H1 (cell line): Measurements from ENCODE around the gene UFD1. TPM values are rescaled to one million over a fixed set of nuclear protein-coding genes. Genes with fewer than 3 reads are reported as not detected.
A peak's percentile ranks its signal among the peaks of the same experiment; 100 is the strongest.

Source experiments
- CTCF ChIA-PET: fragments of 300-600 bp; sonication (Branson Sonifier 250); formaldehyde crosslinking; loops from one replicate; lab custom pipeline; 2021; ENCODE audit not compliant: partially characterized antibody; lab: Charles Lee
- POLR2A ChIA-PET: fragments of 300-600 bp; sonication (Branson Sonifier 250); formaldehyde crosslinking; loops from one replicate; lab custom pipeline; 2021; ENCODE audit warnings: inconsistent platforms; ENCODE audit not compliant: partially characterized antibody; lab: Charles Lee
- DNase-seq, 2 experiments: peaks; one replicate each; pipeline versions ENCODE4 v3.0.0 to v3.0.0-alpha.2; 2010 to 2022; ENCODE audit warnings: low spot score in 2 of 2, low read depth in 1 of 2, mixed read lengths in 1 of 2
- FAIRE-seq: peaks from 2 replicates; lab custom pipeline; 2011; peaks lifted over from hg19 to GRCh38; lab: Jason Lieb, UNC
- H2AFZ ChIP-seq: 2 replicates; pipeline ENCODE4 v1.8.1; 2012; ENCODE audit warnings: low read length, inconsistent platforms
- H2AK5ac ChIP-seq: 2 replicates; pipeline ENCODE4 v1.6.1; 2013; ENCODE audit warnings: low read depth, low read length
- H2BK120ac ChIP-seq: replicated peaks from 2 replicates; pipeline ENCODE3; 2013; ENCODE audit warnings: low read depth, low read length, inconsistent platforms
- H2BK12ac ChIP-seq: 2 replicates; pipeline ENCODE4 v1.6.1; 2013; ENCODE audit warnings: low read depth, low read length
- H2BK15ac ChIP-seq: 2 replicates; pipeline ENCODE4 v1.6.1; 2013; ENCODE audit warnings: low read length
- H2BK20ac ChIP-seq: 2 replicates; pipeline ENCODE4 v1.6.1; 2013; ENCODE audit warnings: low read length
- H2BK5ac ChIP-seq: 2 replicates; pipeline ENCODE4 v1.6.1; 2013; ENCODE audit warnings: low read depth, low read length
- H3K14ac ChIP-seq: 2 replicates; pipeline ENCODE4 v1.6.1; 2013; ENCODE audit warnings: inconsistent platforms; ENCODE audit not compliant: insufficient read length
- H3K18ac ChIP-seq: 2 replicates; pipeline ENCODE4 v1.6.1; 2013; ENCODE audit warnings: low read length; ENCODE audit errors: extremely low read depth
- H3K23ac ChIP-seq: 2 replicates; pipeline ENCODE4 v1.6.1; 2013; ENCODE audit warnings: inconsistent platforms; ENCODE audit not compliant: insufficient read length
- H3K23me2 ChIP-seq: 2 replicates; pipeline ENCODE4 v1.6.1; 2013; ENCODE audit warnings: low read depth, low read length
- H3K27ac ChIP-seq: 2 replicates; pipeline ENCODE4 v1.6.1; 2011; ENCODE audit warnings: low read depth, low read length, inconsistent platforms
- H3K27me3 ChIP-seq, 4 experiments: replicated peaks in 1 of 4; 1 replicate in 1 of 4; 2 replicates in 3 of 4; pipeline versions ENCODE4 v1.6.1 to v1.8.1; 2011 to 2013; ENCODE audit warnings: low read length in 3 of 4, mild to moderate bottlenecking in 3 of 4, inconsistent platforms in 2 of 4, mixed read lengths in 2 of 4, moderate library complexity in 1 of 4; ENCODE audit not compliant: control insufficient read depth in 3 of 4, insufficient read depth in 3 of 4; ENCODE audit errors: extremely low read depth in 1 of 4
- H3K36me3 ChIP-seq, 4 experiments: 2 replicates each; pipeline versions ENCODE4 v1.6.1 to v1.8.1; 2011 to 2013; ENCODE audit warnings: mild to moderate bottlenecking in 4 of 4, low read length in 3 of 4, moderate library complexity in 2 of 4, control low read depth in 1 of 4, inconsistent platforms in 1 of 4; ENCODE audit not compliant: insufficient read depth in 4 of 4, control insufficient read depth in 2 of 4
- H3K4ac ChIP-seq: replicated peaks from 2 replicates; pipeline ENCODE3; 2013; ENCODE audit warnings: low read length, low read depth, mixed read lengths, inconsistent platforms; ENCODE audit not compliant: insufficient read length
- H3K4me1 ChIP-seq, 4 experiments: replicated peaks in 1 of 4; 1 replicate in 1 of 4; 2 replicates in 3 of 4; pipeline versions ENCODE4 v1.6.1 to v1.8.1; 2011 to 2013; ENCODE audit warnings: low read length in 3 of 4, inconsistent platforms in 2 of 4, mixed read lengths in 1 of 4; ENCODE audit not compliant: insufficient read depth in 4 of 4, control insufficient read depth in 3 of 4
- H3K4me2 ChIP-seq, 2 experiments: 2 replicates each; pipeline versions ENCODE4 v1.6.1 to v1.8.1; 2011 to 2013; ENCODE audit warnings: low read depth in 2 of 2, low read length in 2 of 2, control low read depth in 1 of 2, inconsistent platforms in 1 of 2, mild to moderate bottlenecking in 1 of 2; ENCODE audit not compliant: insufficient read depth in 1 of 2
- H3K4me3 ChIP-seq, 4 experiments: fragments of 200-600, 300-600 bp in 1 of 4; sonication (generic), shearing (Covaris generic), sonication (Bioruptor Twin) in 1 of 4; 2 replicates each; pipeline versions ENCODE4 v1.5.1 to v1.8.1; 2011 to 2016; ENCODE audit warnings: low read length in 4 of 4, low read depth in 3 of 4, control low read depth in 2 of 4, inconsistent platforms in 2 of 4, mild to moderate bottlenecking in 2 of 4, mixed read lengths in 1 of 4, moderate library complexity in 1 of 4; ENCODE audit not compliant: insufficient read depth in 2 of 4; ENCODE audit errors: extremely low read depth in 1 of 4
- H3K56ac ChIP-seq: replicated peaks from 2 replicates; pipeline ENCODE3; 2013; ENCODE audit warnings: low read depth, mild to moderate bottlenecking, mixed read lengths, low read length, inconsistent platforms; ENCODE audit not compliant: insufficient read length
- H3K79me1 ChIP-seq: 2 replicates; pipeline ENCODE4 v1.6.1; 2013; ENCODE audit warnings: low read depth, low read length, control low read depth
- H3K79me2 ChIP-seq, 2 experiments: 2 replicates each; pipeline versions ENCODE4 v1.6.1 to v1.8.1; 2012 to 2013; ENCODE audit warnings: low read length in 2 of 2, mild to moderate bottlenecking in 2 of 2, inconsistent platforms in 1 of 2; ENCODE audit not compliant: insufficient read depth in 2 of 2, control insufficient read depth in 1 of 2
- H3K9ac ChIP-seq, 4 experiments: replicated peaks in 1 of 4; 1 replicate in 1 of 4; 2 replicates in 3 of 4; pipeline versions ENCODE4 v1.6.1 to v1.8.1; 2011 to 2013; ENCODE audit warnings: low read depth in 3 of 4, low read length in 3 of 4, control low read depth in 2 of 4, mild to moderate bottlenecking in 2 of 4, moderate library complexity in 2 of 4, inconsistent platforms in 1 of 4; ENCODE audit errors: extremely low read depth in 1 of 4
- H3K9me3 ChIP-seq, 2 experiments: 2 replicates each; pipeline versions ENCODE4 v1.6.1 to v1.8.1; 2012 to 2013; ENCODE audit warnings: mild to moderate bottlenecking in 2 of 2, moderate library complexity in 2 of 2, control low read depth in 1 of 2, inconsistent platforms in 1 of 2, low read depth in 1 of 2, low read length in 1 of 2, mixed read lengths in 1 of 2; ENCODE audit not compliant: insufficient read depth in 2 of 2
- H4K20me1 ChIP-seq, 2 experiments: replicated peaks in 1 of 2; 2 replicates each; pipeline versions ENCODE3 to v1.8.1; 2011 to 2013; ENCODE audit warnings: inconsistent platforms in 2 of 2, low read length in 2 of 2, mild to moderate bottlenecking in 1 of 2; ENCODE audit not compliant: insufficient read depth in 2 of 2, control insufficient read depth in 1 of 2
- H4K5ac ChIP-seq: 2 replicates; pipeline ENCODE4 v1.6.1; 2013; ENCODE audit warnings: low read length, low read depth, mixed read lengths, inconsistent platforms; ENCODE audit not compliant: insufficient read length
- H4K8ac ChIP-seq: 2 replicates; pipeline ENCODE4 v1.8.0; 2013; ENCODE audit warnings: mild to moderate bottlenecking, moderate library complexity, low read length, inconsistent platforms; ENCODE audit not compliant: insufficient read depth; ENCODE audit errors: extremely low read depth
- H4K91ac ChIP-seq: replicated peaks from 2 replicates; pipeline ENCODE3; 2013; ENCODE audit warnings: low read length, mixed read lengths, inconsistent platforms; ENCODE audit not compliant: insufficient read length
- BRCA1 ChIP-seq: IDR thresholded peaks from 2 replicates; pipeline ENCODE4 v1.6.1; 2012; ENCODE audit warnings: low read depth, low read length, improper control_type of control experiment
- CTBP2 ChIP-seq: IDR thresholded peaks from 2 replicates; pipeline ENCODE4 v1.7.0; 2011; ENCODE audit warnings: borderline replicate concordance, mild to moderate bottlenecking, moderate library complexity, mixed read lengths, low read length; ENCODE audit not compliant: insufficient read depth, insufficient read length
- CTCF ChIP-seq, 3 experiments: IDR thresholded peaks; 1 replicate in 2 of 3; 2 replicates in 1 of 3; pipeline versions ENCODE4 v1.5.1 to v1.6.1; 2011; ENCODE audit warnings: low read length in 3 of 3, mild to moderate bottlenecking in 3 of 3, inconsistent platforms in 2 of 3, low read depth in 1 of 3, moderate library complexity in 1 of 3; ENCODE audit not compliant: insufficient read depth in 1 of 3; ENCODE audit errors: control extremely low read depth in 1 of 3
- EP300 ChIP-seq, 2 experiments: IDR thresholded peaks; 1 replicate in 1 of 2; 2 replicates in 1 of 2; pipeline ENCODE4 v1.6.1; 2011 to 2012; ENCODE audit warnings: low read depth in 2 of 2, low read length in 2 of 2, mild to moderate bottlenecking in 2 of 2, borderline replicate concordance in 1 of 2, inconsistent platforms in 1 of 2, moderate library complexity in 1 of 2
- RXRA ChIP-seq: IDR thresholded peaks from 2 replicates; pipeline ENCODE4 v1.6.1; 2011; ENCODE audit warnings: low read depth, mild to moderate bottlenecking, low read length, moderate library complexity; ENCODE audit not compliant: insufficient read depth
- SAP30 ChIP-seq: fragments of 300-600 bp; sonication (generic); IDR thresholded peaks from 2 replicates; pipeline ENCODE4 v1.7.1; 2012; ENCODE audit warnings: low read length, moderate library complexity, mild to moderate bottlenecking, inconsistent platforms; ENCODE audit not compliant: insufficient read depth, insufficient replicate concordance
- SP2 ChIP-seq: IDR thresholded peaks from 2 replicates; pipeline ENCODE4 v1.6.1; 2012; ENCODE audit warnings: mild to moderate bottlenecking, low read length, inconsistent platforms
- TBP ChIP-seq: IDR thresholded peaks from 2 replicates; pipeline ENCODE4 v1.6.1; 2011; ENCODE audit warnings: low read depth, low read length, improper control_type of control experiment
- WGBS, 2 experiments: shearing (Covaris generic) in 1 of 2; methylation state at CpG; one replicate each; pipeline versions ENCODE4 v1.1.6 to v1.1.7; 2013 to 2015; ENCODE audit warnings: low lambda C conversion rate in 2 of 2, mixed read lengths in 2 of 2, inconsistent platforms in 1 of 2, low coverage in 1 of 2, missing lambda C conversion rate in 1 of 2; ENCODE audit not compliant: insufficient replicate concordance in 2 of 2, insufficient coverage in 1 of 2, insufficient read length in 1 of 2; ENCODE audit errors: extremely low coverage in 1 of 2, missing lambda C conversion rate in 1 of 2; 5-methylcytosine and 5-hydroxymethylcytosine counted together
- polyA plus RNA-seq, 7 experiments: library from polyadenylated mRNA; depleted of rRNA in 3 of 7; stranded (reverse) in 5 of 7; unstranded in 2 of 7; fragments of >200 nt in 5 of 7; fragments of 200-250 nt in 2 of 7; gene quantifications; 1 replicate in 5 of 7; 2 replicates in 1 of 7; 4 replicates in 1 of 7; pipeline versions ENCODE4 v1.2.1 to v1.2.3, GENCODE V29; 2011 to 2013; ENCODE audit warnings: missing spikeins in 2 of 7, mixed read lengths in 2 of 7
- total RNA-seq: library from RNA; stranded (reverse); fragmentation: NEBNext Ultra II Directional; extraction: Animal tissue kit (Norgen Biotek cat#: 25700); gene quantifications from 2 replicates; pipeline ENCODE4 v1.2.1, GENCODE V29; 2021

The UFD1 gene
- total and polyA plus RNA-seq, 2 of the 8 experiments (the other 6 are each of a cell fraction or from before 2014, with no cell fraction given) = 74.6 to 116 TPM

DNA sequence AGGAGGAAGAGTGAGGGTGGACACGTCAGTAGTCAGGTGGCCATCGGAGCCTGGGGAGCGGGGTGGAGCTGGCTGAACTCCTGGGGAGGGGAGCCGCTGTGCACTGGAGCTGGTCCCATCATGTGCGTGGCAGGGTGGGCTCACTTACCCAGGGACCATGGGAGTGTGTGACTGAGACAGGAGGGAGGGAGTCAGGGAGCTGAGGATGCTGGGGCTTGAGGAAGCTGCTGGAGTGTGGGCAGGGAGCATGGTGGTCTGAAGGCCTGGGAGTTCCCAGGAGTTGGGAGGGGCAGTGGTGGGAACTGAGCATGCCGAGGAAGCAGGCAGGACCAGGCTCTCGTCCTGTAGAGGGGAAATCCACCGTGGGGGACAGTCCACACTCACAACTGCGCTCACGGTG, 27.2 kb upstream of the UFD1 start:
- no peaks in the 10 kb centered on the region for H3K9me3 ChIP-seq
- no peak for FAIRE-seq
- ChIA-PET CTCF (interaction anchor here (1.1 to 1.5 kb wide), 4 partner anchors 10 to 174 kb away, joined by 3 to 4 read pairs (median 4); no protein-coding TSS in a partner anchor), POLR2A (interaction anchor here (0.8 to 3.4 kb wide), 4 partner anchors 8 to 24 kb away, joined by 3 to 10 read pairs (median 5); no protein-coding TSS in a partner anchor)
- no peaks in the 10 kb centered on the region for H3K79me1 ChIP-seq
- no peak overlapping the region for H3K9ac ChIP-seq
- H3K4me3 ChIP-seq = no peak overlapping the region
- H2BK120ac ChIP-seq = no peak overlapping the region
- H3K23me2 ChIP-seq = no peaks in the 10 kb centered on the region
- 83% methylated on average over 10 of the region's 10 CpGs; no CpG with 5 or more reads in 1 of the 2 experiments for WGBS, 2 experiments
- H2AFZ ChIP-seq = no peak overlapping the region
- no peak for TF ChIP-seq TBP
- no peak for TF ChIP-seq SAP30
- TF ChIP-seq BRCA1 = no peak
- TF ChIP-seq CTBP2 = no peak
- no peak for TF ChIP-seq RXRA
- no peak for TF ChIP-seq CTCF (IDR thresholded peaks at IDR 0.05; ENCODE audit: control extremely low read depth in 1 of 3, insufficient read depth in 1 of 3, low read depth in 1 of 3, low read length in 3 of 3)
- no peak for TF ChIP-seq SP2
- TF ChIP-seq EP300 (IDR thresholded peaks at IDR 0.05; ENCODE audit: borderline replicate concordance in 1 of 2, low read depth in 2 of 2, low read length in 2 of 2) = no peak
- H2BK20ac ChIP-seq = no peak overlapping the region
- no peak for DNase-seq
- no peak overlapping the region for H3K4ac ChIP-seq
- no peak overlapping the region for H3K56ac ChIP-seq
- no peak overlapping the region for H4K5ac ChIP-seq
- H3K27ac ChIP-seq = no peak overlapping the region
- peak overlapping the region; percentile 24; the same call in 1 of the 2 replicates for H2BK5ac ChIP-seq
- H3K79me2 ChIP-seq = no peaks in the 10 kb centered on the region
- H4K20me1 ChIP-seq = peaks cover 0 to 7% of the 10 kb centered on the region in 2 experiments
- peak overlapping the region; percentile 17; the same call in 1 of the 2 replicates for H4K8ac ChIP-seq
- no peak overlapping the region for H4K91ac ChIP-seq
- no peak overlapping the region for H2BK15ac ChIP-seq
- no peak overlapping the region for H3K4me2 ChIP-seq
- no peaks in the 10 kb centered on the region; a peak in 3 of 7 replicates for H3K4me1 ChIP-seq
- no peak overlapping the region for H3K23ac ChIP-seq
- H2BK12ac ChIP-seq = no peak overlapping the region
- H3K18ac ChIP-seq = no peak overlapping the region
- H3K36me3 ChIP-seq = peaks cover 5 to 28% (median 12%) of the 10 kb centered on the region in 4 experiments; a peak in 6 of 8 replicates
- no peak overlapping the region for H3K14ac ChIP-seq
- H2AK5ac ChIP-seq = no peak overlapping the region
- no peaks in the 10 kb centered on the region for H3K27me3 ChIP-seq
